HCT116 (cell line): ENCODE data around the gene FLNB.

Experiments used
- CEBPB ChIP-seq: IDR thresholded peaks from 2 replicates; pipeline ENCODE4 v1.6.1; 2012; ENCODE audit warnings: low read depth
- MAX ChIP-seq: IDR thresholded peaks from 2 replicates; pipeline ENCODE4 v1.6.1; 2012
- TF ChIP-seq, protein P1 (sequence below), 3 experiments: fragments of 200-600 bp in 1 of 3; sonication (generic) in 1 of 3; IDR thresholded peaks in 2 of 3; conservative IDR thresholded peaks in 1 of 3; 2 replicates each; pipeline ENCODE4 v1.5.1; 2012 to 2017; ENCODE audit warnings: low read depth in 2 of 3, low read length in 2 of 3, antibody characterized with exemption in 1 of 3, borderline replicate concordance in 1 of 3, control low read depth in 1 of 3, mild to moderate bottlenecking in 1 of 3, mixed read lengths in 1 of 3, mixed run types in 1 of 3, moderate library complexity in 1 of 3; ENCODE audit not compliant: insufficient read depth in 1 of 3

- TF ChIP-seq, protein P1, sequence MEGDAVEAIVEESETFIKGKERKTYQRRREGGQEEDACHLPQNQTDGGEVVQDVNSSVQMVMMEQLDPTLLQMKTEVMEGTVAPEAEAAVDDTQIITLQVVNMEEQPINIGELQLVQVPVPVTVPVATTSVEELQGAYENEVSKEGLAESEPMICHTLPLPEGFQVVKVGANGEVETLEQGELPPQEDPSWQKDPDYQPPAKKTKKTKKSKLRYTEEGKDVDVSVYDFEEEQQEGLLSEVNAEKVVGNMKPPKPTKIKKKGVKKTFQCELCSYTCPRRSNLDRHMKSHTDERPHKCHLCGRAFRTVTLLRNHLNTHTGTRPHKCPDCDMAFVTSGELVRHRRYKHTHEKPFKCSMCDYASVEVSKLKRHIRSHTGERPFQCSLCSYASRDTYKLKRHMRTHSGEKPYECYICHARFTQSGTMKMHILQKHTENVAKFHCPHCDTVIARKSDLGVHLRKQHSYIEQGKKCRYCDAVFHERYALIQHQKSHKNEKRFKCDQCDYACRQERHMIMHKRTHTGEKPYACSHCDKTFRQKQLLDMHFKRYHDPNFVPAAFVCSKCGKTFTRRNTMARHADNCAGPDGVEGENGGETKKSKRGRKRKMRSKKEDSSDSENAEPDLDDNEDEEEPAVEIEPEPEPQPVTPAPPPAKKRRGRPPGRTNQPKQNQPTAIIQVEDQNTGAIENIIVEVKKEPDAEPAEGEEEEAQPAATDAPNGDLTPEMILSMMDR (IDR thresholded peaks at IDR 0.05 in 2 of 3, conservative IDR thresholded peaks at IDR 0.05 in 1 of 3; ENCODE audit: borderline replicate concordance in 1 of 3, insufficient read depth in 1 of 3, low read depth in 2 of 3, low read length in 2 of 3), result no peak
- TF ChIP-seq CEBPB, result no peak
- TF ChIP-seq MAX, result no peak
These were observed 99.4 kb downstream of the FLNB start for GRCh38 chr3:58107597-58107996.
